GM18508 (cell line): ENCODE data around the gene SPIRE1.
"Not testable (repeated sequence)": the region's sequence is repeated elsewhere in the genome, so short reads cannot be mapped to it uniquely, and the experiment has no call there.

Experiments
- ATAC-seq: cut with Tn5 transposase; IDR thresholded peaks from one replicate; pipeline ENCODE4 v1.9.1; 2021; ENCODE audit warnings: moderate number of reproducible peaks; ENCODE audit not compliant: insufficient read depth, unreplicated experiment

The SPIRE1 gene

DNA sequence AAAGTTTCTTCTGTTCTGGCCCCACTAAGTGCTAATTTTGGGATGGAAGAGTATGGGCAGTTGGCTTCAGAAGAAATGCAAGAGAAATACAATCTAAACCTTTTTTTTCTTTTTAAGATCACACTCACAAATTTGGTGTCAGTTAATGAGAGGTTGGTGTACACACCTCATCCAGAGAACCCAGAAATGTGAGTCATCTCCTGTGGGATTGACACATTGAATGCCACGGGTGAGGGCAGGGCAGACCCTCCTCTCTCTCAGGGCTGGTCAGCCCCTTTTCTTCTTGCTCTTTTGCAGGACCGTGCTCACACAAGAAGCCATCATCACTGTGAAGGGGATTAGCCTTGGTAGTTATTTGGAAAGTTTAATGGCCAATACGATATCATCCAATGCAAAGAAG is 231.0 kb downstream of the SPIRE1 start:
- ATAC-seq = no peak

DNA sequence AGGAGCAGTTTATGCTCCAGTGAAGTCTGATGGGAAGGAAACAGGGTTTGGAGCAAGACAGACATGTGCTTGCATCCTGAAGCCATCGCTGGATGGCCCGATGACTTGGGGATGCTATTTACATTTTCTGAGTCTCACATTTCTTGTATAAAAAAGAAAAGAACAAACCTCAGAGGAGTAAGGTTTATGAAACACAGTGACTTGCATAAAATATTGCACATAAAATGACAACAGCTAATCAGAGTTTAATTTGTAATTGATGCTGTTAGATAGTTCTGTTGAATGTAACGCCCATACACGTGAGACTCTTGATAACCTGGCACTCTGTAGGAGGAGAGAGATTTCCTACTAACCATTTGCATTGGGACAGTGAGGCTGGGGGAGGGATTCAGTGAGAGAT is 233.7 kb downstream of the SPIRE1 start:
- no peak for ATAC-seq

DNA sequence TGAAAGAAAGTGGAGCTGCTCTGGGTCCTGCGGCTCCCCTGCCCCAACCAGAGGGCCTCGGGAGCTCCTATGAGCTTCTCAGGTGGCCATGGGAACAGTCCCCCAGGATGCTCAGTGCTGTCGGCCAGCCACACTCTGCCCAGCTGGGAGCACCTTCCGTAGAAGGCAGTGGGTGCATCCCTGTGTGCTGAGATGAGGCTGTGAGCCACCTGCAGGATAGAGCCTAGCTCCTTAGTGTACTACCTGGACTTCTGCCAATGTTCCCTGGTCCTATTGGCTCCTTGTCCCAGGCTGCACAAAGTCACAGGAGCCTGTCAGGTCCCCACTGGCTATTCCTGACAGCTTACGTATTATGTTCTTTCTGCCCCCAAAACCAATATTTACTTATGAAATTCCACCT is 234.1 kb downstream of the SPIRE1 start:
- no peak for ATAC-seq

DNA sequence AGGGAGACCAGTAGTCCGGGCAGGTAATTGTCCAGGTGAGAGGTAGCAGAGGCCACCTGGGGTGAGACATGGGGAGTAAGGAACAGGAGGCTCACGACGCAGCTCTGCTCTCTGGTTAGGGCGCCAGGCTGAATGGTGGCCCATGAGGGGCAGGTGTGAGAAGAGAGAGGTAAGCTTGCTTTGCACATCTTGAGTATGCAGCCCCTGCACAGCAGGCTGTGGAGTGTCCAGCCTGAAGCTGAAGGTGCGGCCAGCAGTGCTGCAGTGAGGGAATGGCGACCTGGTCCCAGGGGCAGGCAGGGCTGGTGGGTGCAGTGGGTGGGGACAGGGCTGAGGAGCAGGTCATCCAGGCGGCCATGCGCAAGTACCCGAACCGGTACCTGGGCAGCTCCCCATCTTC is 234.5 kb downstream of the SPIRE1 start:
- no peak for ATAC-seq

GRCh38 chr18:12422936-12423335 is 235.0 kb downstream of the SPIRE1 start:
- ATAC-seq = no peak

GRCh38 chr18:12421732-12422131 is 236.2 kb downstream of the SPIRE1 start:
- no peak for ATAC-seq

DNA sequence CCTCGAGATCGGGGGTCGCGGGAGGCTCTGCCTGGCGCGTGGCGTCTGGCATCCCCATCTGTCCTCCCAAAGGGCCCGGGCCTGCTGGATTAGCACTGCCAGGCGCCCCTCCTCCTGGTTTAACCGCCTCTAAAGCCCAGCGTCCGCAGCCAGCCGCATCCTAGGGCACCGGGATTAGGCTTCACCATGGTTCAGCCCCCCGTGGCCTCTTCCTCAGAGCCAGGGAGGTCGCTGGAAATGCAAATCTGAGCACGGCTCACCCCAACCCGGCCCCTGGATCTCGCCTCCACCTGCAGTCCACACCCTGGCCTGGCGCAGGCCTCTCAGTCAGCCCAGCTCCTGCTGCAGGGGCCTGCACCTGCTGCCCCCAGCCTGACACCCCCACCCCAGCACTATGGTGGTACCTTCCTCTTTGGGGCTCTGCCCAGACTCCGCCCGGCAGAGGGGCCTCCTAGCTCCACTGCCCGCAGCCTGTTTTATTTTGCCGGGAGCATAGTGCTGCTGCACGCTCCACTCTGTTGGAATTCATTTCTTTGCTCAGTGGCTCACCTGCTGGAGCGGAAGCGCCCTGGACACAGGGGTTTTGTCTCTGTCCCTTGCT is 237.0 kb downstream of the SPIRE1 start:
- ATAC-seq = no peak

DNA sequence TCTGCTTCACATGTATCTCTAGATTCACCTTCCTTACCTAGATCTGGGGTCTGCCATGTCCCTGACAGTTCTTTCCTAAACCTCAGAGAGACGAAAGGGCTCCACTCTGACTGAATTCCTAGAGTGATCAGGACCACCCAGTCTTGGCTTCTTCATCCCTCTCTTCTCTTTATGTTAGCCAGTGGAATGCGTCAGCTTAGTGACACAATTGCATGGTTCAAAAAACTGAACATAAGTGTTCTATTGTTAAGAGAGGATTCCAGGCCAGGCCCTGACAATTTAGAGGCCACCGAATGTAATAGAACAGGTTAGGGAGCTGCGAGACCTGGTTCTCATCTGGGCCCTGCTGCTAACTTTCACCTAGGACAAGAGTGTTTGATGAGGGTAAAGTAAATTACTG is 240.2 kb downstream of the SPIRE1 start:
- ATAC-seq = no peak

DNA sequence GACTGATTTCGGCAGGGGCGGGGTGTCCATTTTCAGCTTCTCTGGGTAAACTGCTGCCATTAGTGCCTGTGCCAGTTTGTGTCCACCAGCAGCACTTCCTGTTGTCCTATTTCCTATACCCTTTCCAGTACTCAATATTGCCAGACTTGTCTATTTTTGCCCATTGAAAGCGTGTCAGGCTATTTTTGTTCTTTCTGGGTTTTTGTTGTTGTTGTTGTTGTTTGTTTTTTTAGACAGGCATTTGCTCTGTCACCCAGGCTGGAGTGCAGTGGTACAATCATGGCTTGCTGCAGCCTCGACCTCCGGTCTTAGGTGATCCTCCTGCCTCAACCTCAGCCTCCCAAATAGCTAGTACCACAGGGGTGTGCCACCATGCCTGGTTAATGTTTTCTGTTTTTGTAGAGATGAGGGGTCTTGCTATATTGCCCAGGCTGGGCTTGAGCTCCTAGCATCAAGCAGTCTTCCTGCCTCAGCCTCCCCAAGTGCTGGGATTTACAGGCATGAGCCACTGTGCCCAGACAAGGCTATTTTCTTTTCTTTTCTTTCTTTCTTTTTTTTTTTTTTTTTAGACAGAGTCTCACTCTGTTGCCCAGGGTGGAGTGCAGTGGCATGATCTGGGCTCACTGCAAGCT is 241.7 kb downstream of the SPIRE1 start:
- ATAC-seq = no peak

DNA sequence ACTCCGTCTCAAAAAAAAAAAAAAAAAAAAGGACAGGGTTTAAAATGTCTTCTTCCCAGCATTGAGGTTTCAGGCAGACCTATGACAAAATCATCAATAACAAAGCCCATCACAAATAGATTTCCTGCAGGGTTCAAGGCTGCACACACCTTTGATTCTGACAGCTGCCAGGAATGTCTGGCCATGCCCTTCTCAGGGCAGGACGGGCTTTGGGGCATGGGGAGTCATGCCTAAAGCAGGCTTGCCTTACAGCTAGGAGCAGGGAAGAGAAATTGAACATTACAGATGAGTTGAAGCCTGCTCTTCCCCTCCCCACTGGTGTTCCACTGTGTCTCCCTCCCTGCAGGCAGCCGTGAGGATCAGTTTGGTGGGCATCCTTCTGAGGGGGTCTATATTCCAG is 246.5 kb downstream of the SPIRE1 start:
- no peak for ATAC-seq

DNA sequence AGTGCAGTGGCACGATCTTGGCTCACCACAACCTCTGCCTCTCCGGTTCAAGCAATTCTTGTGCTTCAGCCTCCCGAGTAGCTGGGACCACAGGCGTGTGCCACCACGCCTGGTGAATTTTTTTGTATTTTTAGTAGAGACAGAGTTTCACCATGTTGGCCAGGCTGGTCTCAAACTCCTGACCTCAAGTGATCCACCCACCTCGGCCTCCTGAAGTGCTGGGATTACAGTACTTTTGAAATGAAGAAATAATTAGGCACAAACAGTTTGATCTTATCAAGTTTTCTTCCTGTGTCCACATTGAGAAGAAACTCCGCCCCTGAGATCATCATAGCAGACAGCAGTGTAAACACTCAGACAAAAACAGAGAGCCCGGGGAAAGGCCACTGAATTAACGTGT is 247.2 kb downstream of the SPIRE1 start:
- not testable (repeated sequence) for ATAC-seq

DNA sequence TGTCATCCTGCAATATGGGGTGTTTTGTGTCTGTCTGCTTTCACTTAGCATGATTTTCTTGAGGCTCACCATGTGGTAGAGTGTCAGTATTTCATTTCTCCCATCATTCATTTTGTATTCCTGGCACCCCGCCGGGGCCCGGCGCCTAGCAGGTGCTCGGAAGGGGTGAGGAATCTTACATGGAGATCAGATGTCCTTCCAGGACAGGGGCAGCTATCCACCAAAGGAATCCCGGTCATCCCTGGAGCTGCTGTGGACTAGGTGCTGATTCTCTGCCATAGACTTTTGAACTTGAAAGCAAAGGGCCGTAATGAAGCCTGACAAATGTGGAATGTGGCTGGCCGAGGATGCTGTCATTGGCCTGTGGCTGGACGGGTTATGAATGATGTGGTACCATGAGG is 247.8 kb downstream of the SPIRE1 start:
- no peak for ATAC-seq

GRCh38 chr18:12409469-12409868 is 248.4 kb downstream of the SPIRE1 start:
- no peak for ATAC-seq

DNA sequence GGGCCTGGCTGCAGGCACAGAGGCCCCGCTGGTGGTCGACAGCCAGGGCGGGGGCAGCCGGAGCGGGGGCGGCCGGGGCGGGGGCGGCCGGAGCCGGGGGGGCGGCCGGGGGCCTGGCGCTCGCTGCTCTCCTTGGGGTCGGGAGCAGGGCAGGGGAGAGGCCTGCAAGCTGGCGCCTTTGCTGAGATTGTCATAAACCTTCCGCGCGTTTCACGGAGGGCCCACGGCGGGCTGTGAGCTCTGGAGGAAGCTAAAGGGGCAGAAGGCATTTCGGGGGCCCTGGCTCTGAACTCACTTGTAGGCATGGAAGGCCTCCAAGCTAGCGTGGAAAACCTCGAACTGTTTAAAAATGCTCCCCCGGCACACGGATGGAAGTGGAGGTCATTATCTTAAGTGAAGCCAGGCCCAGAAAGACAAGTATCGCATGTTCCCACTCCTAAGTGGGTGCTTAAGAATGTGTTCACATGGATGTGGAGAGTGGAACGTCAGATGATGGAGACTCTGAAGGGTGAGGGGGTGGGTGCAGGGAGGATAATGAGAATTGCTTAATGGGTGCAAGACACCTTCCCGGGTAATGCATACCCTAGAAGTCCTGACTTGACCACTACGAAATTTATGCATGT is 249.5 kb downstream of the SPIRE1 start:
- no peak for ATAC-seq

- ATAC-seq = no peak
Measured at GRCh38 chr18:12406371-12407111, 251.4 kb downstream of the SPIRE1 start.

DNA sequence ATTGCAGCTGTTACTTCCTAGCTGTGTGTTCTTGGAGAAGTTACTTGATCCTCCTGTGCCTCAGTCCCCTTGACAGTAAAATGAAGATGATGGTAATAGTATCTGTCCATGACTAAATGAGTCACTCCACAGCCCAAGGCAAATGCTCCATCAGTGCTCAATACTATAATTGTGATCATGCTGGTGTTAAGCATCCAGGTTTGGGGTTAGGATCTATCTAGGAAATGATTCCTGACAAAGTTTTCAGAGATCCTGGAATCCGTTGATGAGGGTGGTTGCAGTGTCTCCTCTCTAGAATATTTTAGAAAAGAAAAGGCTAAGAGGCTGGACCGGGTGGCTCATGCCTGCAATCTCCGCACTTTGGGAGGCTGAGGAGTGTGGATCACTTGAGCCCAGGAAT is 252.8 kb downstream of the SPIRE1 start:
- no peak for ATAC-seq

- ATAC-seq = no peak
Measured at GRCh38 chr18:12403601-12404506, 254.1 kb downstream of the SPIRE1 start.

- no peak for ATAC-seq
Measured at GRCh38 chr18:12401881-12402280, 256.0 kb downstream of the SPIRE1 start.

DNA sequence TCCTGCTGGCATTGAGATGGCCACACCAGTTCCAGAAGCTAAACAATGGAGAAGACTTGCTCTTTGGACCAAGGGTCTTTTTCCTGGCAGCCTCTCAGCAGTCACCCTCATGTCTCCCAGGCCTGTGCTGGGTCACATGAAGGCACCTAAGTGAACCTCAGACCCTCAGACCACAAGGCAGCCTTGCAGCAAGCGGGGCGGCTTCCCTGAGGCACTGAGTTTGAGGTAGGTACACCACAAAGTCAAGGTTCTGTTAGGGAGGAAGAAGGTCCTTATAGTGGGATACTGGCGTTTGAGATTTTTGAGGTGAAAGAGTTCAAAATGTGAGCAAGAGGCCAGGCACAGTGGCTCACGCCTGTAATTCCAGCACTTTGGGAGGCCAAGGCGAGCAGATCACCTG is 258.7 kb downstream of the SPIRE1 start:
- no peak for ATAC-seq

- no peak for ATAC-seq
Measured at GRCh38 chr18:12398625-12399024, 259.3 kb downstream of the SPIRE1 start.
